HL-60 (cell line): ENCODE measurements around the gene MAPK6.

Experiments used
- CTCF ChIP-seq: IDR thresholded peaks from one replicate; pipeline ENCODE4 v1.5.1; 2011; ENCODE audit warnings: low read length, control low read depth, inconsistent platforms; ENCODE audit not compliant: insufficient read depth
- POLR2AphosphoS5 ChIP-seq: IDR thresholded peaks from 2 replicates; pipeline ENCODE4 v1.6.1; 2012; ENCODE audit warnings: low read depth

GRCh38 chr15:51973775-51974174 is 45.2 kb upstream of the MAPK6 start:
- TF ChIP-seq CTCF (no peak), POLR2AphosphoS5 (no peak)
